ENCODE data around the gene CDH4.

GRCh38 chr20:61815678-61816077, 563.6 kb downstream of the CDH4 start:
- TF ChIP-seq POLR2AphosphoS5 (IDR thresholded peaks at IDR 0.05; ENCODE audit: low read depth, low read length) (no peak), REST (IDR thresholded peaks at IDR 0.05; ENCODE audit: insufficient read depth in 1 of 2, low read depth in 2 of 2, low read length in 2 of 2) (no peak)

Data from PFSK-1 (cell line).